DMS53 (cell line): ENCODE data around the gene AFDN.

ENCODE experiments used
- DNase-seq: peaks from one replicate; lab custom pipeline; 2025; lab: John Stamatoyannopoulos, UW

The AFDN gene

DNA sequence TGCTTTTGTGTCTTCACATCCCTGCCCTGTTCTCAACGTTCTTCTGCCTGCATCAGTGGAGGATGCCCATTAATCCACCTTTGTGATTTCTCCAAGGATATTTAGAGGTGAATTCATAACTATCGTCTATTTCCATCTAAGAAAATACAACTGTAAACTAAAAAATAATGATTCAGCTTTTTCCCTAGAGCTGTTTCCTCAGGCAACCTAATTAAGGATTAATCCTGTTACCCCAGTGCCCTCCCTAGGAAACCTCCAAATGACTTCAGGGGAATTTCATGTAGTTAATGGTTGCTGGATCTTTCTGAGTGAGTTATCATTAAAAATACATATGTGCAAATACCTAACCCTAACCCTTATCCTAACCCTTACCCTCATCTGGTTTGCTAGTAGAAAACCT is 14.6 kb upstream of the AFDN start:
- no peak for DNase-seq

DNA sequence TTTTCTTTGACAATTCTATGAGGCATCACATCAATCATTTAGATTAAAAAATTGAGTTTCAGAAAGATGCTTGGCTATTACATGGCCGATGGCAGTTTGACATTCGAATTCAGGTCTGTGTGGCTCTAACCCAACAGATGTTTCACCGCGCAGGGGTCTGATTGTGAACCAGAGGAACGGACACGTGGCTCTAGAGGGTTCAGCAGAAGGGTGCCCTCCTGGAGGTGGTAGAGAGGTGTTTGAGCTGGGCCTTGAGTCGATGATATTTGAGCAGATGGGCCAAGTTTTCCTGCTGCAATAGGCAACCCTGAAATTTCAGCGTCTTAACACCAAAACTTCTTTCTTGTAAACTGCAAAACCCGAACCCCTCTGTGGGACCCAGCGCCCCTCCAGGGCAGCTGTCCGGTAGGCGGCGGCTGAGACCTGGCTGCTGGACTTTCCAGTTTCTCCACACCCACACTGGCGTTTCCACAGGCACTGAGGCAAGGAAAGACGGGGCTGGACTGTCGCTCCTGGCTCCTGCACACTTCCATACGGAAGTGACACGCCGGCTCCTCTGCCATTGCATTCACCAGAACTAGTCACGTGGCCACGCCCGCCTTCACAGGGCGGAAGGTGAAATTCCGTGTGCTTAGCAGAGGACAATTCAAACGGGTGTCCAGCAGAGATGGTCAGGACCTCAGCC is 11.3 kb upstream of the AFDN start:
- DNase-seq, result peak; percentile 87

DNA sequence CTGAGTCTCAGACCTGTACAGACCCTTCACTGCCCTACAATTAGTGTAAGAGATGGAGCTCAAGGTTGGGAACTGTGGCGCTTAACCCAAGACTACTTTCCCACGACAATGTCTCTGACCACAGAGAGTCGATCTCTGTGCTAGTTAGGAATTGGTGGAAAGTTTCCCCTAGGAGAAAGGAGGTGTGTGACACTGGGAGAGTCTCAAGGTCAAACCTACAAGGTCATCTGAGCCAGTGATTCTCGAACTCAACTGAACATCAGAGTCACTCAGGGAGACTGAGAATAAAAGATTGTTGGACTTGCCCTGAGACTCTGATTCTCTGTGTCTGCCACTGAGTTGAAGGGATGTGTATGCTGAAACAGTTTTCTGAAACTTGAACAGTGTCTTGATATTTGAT is 9.7 kb upstream of the AFDN start:
- DNase-seq, result no peak

DNA sequence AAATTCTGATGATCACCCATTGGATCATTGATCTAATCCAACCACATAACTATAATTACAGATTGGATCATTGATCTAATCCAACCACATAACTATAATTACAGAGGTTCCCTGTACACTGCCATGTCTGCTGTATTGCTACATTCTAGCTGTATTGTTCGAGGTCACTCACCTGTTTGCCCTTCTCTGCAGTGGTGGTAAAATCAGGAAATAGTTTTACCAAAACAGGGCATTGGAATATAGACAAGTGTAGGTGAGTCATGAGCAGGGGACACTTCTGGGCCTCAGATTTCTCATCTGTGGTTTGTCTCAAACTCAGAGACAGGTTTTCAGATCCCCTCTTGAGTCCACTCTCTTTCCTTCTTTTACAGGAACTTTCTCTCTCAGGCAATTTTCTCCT is 9.0 kb upstream of the AFDN start:
- peak; percentile 71 for DNase-seq

DNA sequence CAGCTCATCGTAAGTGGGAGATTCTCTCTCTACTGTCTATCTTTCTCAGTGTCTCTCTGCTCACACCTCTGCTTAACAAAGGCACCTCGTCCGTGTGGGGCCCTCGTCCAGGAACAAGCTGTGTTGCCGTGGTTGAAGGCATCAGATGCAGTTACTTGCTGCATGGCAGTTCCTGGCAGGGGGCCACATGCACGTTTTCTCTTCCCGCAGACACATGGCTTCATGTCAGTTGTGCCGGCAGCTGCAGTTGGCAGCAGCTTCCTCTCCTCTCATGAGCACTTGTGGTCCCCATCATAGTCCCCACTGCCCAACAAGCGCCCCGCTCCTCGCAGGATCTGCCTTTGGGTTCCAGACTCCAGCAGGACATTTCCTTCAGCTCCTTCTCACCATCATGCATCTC is 7.1 kb upstream of the AFDN start:
- DNase-seq, result no peak

DNA sequence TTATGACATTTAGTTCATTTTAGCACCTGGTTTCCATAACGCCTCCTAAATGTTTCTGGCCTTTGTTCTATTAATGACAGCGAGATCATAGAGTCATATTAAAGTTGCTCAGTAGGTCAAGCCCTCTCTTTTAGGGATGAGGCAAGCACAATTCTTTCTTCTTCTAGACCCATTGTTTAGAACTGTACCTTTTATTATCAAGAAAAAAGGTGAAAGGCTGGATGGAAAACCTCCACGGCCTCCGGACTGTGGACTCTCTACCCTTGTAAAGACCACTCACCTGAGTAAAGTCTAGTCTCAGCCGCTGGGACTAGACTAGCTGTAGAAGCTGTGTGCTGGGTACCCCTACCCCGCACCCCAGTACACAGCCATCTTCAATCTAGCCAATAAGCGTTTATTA is 6.0 kb upstream of the AFDN start:
- DNase-seq, result no peak

DNA sequence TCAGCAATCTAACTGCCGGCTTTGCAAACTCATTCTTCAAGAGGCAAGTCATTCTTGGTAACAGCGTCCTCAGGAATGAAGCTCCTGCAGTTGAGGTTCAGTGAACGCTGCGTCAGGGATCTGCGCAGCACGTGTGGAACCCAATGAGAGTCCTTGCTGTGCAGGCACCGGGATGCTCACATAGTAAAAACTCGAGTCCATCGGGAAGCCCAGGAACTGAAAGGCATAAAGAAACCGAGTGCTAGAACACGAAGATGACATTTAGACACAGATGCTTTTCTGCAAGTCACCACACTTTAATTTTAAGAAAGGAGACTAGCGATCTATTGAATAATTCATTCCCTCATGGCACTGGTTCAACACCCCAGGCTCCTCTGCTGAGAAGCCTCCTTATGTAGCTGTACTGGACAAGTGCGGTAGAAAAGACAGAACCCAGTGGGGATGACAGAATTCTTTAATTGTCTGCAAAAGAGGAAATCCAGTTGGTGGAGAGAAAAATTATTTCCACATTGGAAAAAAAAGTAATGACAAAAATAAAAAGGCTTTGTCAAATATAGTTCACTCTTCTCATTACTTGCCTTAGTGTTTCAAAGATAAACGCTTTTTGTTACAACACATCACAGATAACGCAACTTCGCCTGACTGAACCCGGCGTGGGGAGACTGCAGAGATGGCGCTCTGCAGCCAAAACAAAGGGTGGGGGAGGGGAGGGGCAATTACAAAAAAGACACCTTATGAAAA is 1.9 kb upstream of the AFDN start:
- DNase-seq, result no peak

DNA sequence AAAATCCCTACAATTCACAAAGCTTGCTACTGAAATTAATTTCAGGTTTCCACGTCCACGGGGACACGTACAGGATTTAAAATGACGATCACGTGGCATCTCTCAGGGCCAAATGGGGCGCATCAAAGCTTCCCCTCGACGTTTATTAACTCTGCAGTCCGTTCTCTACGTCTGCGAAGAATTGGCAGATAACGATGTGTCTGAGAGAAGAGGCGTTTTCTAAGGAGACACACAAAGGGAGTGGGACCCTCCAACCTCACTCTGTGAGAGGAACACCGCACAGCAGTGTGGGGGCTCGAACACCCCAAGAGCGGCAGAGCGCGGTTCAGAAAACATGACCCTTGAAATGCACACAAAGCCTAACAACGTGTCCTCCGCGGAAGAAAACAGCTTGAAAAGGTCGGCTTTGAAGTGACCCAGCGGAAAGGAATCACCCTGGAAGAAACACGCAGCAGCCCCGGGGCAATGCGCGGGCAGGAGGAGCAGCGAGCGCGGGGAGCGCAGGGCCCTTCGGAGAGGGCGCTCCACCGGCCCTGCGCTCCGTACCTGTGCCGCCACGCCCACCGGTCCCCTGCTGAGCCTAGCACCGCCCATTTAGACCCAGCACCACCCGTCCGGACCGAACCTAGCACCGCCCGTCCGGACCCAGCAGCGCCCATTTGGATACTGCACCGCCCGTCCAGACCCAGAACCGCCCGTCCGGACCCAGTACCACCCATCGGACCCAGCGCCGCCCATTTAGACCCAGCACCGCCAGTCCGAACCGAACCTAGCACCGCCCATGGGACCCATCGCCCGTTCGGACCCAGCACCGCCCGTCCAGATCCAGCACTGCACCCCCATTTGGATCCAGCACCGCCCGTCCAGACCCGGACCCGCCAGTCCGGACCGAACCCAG is 1.1 kb upstream of the AFDN start:
- DNase-seq, result peak; percentile 90

DNA sequence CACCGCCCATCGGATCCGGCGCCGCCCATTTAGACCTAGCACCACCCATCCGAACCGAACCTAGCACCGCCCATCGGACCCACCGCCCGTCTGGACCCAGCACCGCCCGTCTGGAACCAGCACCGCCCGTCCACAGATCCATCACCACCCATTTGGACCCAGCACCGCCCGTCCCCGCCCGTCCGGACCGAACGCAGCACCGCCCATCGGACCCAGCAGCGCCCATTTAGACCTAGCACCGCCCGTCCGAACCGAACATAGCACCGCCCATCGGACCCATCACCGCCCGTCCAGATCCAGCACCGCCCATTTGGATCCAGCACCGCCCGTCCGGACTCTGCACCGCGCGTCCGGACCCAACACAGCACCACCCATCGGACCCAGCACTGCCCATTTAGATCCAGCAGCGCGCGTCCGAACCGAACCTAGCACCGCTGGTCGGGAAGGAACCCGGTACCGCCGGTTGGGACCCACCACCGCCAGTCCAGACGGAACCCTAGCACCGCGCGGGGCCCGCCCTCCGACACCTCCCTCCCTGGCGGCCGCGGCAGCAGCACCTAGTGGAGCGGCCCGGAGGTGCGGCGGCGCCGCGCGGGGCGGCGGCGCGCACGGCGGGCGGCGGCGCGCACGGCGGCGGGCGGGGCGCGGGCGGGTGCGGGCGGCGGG is 348 bp upstream of the AFDN start:
- peak; percentile 86 for DNase-seq

DNA sequence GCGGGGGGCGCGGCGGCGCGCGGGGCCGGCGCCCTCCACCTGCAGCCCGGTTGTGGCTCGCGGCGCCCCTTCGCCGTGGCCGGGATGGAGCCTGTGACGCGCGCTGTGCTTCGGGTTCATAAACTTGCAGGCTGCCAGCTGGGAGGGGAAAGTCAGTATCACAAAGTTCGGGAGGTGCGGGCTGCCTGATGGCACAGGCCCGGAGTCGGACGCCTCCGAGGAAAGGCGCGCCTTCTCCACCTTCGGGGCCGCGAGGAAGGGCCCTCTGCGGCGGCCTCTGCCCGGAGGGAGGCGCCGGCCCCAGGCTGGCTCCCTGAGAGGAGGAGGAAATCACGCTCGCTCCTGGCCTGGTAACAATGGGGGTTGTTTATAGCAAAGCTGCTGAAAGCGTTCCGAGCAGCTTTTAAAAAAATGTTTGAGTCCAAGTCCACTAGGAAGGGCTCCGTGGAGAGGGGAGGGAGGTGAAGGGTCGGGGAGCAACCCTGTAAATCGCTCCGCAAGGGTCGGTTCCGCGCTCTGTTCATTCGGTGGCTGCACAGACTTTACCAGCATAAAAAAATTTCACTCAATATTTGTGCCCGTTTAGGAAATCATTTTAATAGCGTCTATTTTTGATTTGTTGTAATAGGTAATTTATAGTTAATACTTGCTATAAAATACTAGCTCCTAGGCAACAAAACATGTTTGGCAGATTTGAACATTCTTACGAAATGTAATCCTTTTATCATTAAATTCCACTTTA is 1.0 kb downstream of the AFDN start:
- peak; percentile 72 for DNase-seq

DNA sequence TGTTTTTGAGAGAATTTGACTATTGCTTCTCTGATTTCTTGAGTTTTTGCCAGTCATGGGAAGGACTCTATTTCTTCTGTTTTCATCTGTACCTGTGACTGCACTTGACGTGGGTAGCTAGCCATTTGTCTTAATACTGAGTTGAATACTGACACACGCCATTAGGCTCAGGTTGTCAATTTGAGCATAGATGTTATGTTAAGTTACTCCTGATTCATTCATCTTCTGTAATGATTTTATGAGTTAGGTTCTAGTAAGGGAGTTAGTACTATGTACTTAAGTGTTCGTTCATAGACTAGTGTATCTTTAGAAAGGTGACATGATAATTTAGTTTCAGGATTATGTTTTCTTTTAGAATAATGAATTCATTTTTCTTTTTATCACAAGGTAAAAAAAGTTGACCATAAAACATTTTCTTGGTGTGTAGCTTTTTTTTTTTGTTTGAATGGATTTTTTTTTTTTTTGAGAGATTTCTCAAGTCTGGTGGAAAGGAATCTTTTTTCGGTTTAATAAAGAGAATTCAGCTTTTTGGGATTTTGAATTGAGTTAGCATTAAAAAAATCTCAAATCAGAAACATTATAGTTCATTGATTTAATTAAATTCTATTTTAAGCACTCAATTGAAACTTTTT is 1.7 kb downstream of the AFDN start:
- DNase-seq, result peak; percentile 33

DNA sequence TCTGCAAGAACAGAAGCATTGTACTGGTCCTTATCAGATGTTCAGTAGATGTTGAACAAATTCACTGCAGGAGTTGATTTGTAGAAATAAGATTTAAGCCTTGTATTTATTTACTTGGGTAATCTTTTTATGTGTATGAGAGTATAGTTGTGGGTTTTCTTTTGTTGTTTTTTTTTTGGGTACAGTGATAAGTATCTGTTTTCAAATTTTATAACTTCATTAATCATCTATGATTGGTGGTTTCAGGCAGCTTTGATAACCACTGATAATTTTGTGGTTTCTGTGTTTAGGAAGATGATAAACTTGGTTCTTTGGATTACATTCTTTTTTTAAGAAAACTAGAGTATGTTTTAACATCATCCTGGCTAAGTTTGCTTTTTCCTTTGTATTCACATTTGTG is 2.8 kb downstream of the AFDN start:
- no peak for DNase-seq

DNA sequence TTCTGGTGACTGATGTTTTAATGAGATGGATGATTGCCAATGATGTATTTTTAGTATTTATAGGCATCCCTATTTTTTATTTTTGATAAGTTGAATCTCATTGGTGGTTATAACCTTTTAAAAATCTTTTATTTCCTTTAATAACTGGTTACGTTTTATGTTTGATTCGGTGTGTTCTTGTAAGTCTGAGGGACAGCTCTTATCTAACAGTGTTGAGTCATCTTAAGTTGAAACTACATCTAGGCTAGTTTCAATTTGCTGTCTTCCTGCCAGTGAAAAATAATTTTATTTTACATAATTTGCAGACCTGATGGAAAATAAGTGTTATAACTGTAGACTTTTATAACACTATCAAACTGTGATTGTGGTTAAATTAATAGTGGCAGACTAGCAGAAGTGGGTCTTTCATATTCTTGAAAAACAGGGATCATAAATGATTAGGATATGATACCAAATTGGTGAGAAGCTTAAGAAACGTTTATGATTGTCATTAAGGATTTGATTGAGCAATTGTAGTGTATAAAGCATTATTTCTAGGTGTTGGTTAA is 4.6 kb downstream of the AFDN start:
- DNase-seq, result no peak

DNA sequence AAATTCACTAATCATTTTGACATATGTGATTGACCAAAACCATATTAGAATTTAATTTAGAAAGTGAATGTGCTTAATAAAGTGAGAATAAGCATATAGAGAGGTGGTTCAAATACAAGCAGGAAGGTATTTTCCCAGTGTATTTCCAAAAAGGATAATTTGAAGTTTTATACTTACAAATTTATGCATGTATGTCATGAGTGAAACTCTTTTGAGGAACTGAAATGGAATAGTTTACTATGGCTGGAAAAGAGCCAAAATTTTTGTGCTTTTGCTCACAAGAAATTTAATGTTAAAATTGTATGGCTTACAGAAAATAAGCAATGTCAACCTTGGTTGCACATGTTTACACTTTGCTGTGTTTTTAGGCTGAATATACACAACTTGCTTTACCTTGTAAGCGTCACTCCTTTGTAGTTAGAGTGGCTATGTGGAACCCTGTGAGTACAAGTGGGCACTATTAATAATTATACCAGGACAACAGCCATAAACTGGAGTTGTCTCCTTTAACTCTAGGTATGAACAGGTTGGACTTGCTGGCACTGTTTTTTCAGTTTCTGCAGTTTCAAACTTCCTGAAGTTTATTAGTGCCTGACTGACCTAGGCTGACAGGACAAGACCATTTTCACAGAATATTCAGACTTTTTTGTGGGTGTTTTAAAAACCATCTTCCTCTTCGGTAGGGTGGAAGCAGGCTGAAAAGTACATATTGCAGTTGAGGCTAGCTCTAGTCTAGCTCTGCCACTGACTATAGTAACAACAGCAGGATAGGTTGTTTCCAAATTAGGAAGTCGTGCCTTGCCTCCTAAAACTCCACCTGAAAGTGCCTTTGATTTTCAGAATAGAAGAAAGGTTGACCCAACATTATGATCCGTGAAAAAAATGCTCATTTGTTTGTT is 6.0 kb downstream of the AFDN start:
- peak; percentile 57 for DNase-seq

DNA sequence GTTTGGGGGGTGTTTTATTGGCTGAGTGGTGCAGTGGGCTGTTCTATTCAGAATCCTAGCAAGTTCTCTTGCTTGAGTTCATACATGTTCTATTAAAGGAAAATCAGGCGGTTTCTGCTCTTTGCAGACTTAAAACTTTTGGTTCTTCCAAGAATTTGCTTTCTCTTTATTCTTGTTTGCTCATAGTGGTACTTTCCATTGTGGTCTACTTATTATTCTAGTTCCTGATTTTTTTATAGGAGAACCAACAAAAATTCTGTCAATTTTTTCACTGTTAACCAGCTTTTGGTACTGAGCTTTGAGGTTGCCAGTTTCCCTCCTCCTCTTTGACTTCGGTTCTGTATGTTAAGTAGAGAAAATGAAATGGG is 6.7 kb downstream of the AFDN start:
- DNase-seq, result no peak

DNA sequence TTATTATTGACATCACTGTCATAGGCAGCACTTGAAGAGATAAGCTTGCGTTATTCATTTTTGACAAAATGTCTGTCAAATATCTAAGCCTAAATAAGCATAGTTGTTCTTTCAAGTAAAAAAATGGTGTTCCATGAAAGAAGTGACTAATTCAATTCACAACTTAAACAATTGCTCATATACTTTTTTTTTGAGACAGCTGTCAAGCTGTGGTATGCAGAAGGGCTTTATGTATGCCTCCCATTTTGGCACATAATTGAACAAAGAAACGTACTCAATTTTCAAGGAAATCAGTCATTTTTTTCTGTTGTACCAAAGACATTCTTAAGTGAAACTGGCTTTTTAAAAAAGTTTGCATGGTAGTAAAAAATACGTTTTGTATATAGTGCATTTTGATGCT is 8.5 kb downstream of the AFDN start:
- DNase-seq, result no peak

DNA sequence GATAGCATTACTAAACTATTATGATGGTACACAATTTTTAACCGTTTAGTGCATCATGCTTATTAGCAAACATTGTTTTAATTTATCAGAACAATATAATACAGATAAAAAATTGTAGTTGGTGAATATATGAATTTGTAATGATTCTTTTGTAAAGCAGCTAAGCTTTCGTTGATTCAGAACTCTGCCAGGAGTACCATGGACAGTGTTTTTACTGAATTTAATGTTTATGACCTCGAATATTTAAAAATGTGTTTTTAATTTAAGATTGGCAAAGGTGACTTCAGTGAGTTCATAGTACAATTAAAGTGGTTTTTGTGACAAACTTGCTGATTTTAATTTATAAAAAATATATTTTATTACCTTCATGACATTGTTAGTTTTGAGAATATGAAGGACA is 10.0 kb downstream of the AFDN start:
- DNase-seq, result no peak

DNA sequence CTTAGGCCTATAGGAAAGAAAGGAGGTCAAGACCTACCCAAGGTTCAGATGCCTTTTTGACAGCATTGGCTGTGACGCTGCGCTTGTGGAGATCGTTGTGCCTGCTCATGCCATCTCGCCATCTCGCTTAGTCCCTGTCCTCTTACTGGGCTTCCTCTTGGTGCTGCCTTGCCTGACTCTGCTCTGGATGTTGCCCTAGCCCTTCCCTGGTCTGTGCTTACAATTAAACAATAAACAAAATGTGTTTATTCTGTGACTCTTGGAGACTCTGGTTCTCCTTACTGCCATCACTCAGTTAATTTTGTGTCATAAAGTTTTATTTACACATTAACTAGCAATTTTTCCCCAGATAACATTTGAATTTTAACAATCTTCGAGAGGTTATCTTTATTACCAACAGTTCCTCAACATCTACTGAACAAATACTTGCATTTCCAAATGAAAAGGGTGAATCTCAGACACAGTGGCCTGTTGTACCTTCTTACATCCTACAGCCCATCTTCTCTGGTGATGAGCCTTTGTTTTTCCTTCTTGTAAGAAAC is 11.6 kb downstream of the AFDN start:
- DNase-seq, result no peak

DNA sequence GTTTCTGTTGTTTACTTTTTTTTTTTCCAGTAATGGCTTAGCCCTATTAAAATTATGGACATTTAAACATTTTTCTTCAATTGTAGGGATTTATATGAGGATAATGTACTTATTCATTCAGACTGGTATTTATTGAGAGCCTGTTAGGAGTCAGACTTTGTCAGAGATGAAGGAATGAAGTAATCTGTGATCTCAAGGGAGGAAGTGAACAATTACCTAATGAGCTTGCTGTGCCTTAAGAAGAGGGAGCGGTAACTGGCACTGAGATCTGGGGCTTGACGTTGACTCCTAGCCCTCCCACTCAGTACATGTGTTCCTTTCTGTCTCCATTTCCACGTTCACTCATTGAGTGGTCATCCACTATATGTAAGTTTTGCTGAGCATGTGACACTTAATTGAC is 12.6 kb downstream of the AFDN start:
- DNase-seq, result no peak

DNA sequence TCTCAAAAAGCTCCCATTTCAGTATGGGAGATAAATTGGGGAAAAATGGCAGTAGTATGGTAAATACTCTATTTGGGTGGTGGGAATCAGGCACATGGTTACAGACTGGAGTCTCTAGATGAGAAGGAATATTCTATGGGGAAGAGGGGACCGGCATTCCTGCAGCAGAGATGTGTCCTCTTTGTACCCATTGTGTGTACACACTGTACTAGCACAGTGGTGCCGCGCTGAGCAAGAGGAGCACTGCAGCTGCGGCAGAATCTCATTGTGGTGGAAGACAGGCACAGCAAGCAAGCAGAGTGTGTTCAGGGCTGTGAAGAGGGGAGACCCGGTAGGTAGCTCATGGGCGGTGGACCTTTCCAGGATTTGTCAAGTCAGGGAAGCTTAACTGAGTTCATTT is 13.0 kb downstream of the AFDN start:
- DNase-seq, result no peak
